ENCODE data around the gene NAV3.

GRCh38 chr12:78101113-78101876 is 270.6 kb downstream of the NAV3 start:
- TF ChIP-seq EZH2 (optimal IDR thresholded peaks at IDR 0.05; ENCODE audit: low read depth, low read length): no peak
- TF ChIP-seq, protein P1, sequence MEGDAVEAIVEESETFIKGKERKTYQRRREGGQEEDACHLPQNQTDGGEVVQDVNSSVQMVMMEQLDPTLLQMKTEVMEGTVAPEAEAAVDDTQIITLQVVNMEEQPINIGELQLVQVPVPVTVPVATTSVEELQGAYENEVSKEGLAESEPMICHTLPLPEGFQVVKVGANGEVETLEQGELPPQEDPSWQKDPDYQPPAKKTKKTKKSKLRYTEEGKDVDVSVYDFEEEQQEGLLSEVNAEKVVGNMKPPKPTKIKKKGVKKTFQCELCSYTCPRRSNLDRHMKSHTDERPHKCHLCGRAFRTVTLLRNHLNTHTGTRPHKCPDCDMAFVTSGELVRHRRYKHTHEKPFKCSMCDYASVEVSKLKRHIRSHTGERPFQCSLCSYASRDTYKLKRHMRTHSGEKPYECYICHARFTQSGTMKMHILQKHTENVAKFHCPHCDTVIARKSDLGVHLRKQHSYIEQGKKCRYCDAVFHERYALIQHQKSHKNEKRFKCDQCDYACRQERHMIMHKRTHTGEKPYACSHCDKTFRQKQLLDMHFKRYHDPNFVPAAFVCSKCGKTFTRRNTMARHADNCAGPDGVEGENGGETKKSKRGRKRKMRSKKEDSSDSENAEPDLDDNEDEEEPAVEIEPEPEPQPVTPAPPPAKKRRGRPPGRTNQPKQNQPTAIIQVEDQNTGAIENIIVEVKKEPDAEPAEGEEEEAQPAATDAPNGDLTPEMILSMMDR (IDR thresholded peaks at IDR 0.05; ENCODE audit: low read length): no peak
